SK-N-SH treated with all-trans-retinoic acid at 6 μM for 48 hours (cell line): ENCODE data around the gene TTLL6.

Source experiments
- ZFP3 ChIP-seq: fragments of 250-450 bp; sonication (Bioruptor Pico); IDR thresholded peaks from 2 replicates; pipeline ENCODE4 v1.5.0; 2020; ENCODE audit warnings: mild to moderate bottlenecking, moderate library complexity
- ZFP30 ChIP-seq: fragments of 450-650 bp; formaldehyde crosslinking; IDR thresholded peaks from 2 replicates; pipeline ENCODE4 v1.5.0; 2022; ENCODE audit warnings: mild to moderate bottlenecking, moderate library complexity

GRCh38 chr17:48751733-48752398, 65.2 kb downstream of the TTLL6 start:
- TF ChIP-seq ZFP30, result no peak
- no peak for TF ChIP-seq ZFP3 (CRISPR knock-in tag)
